B cell (primary cell): ENCODE measurements around the gene FYCO1. TPM values are rescaled to one million over a fixed set of nuclear protein-coding genes. Genes with fewer than 3 reads are reported as not detected.

ENCODE experiments used
- ATAC-seq: fragments of 200-7000 bp; cut with Tn5 transposase; one replicate; pipeline ENCODE4 v1.10.0; 2021; ENCODE audit warnings: low read depth, mild to moderate bottlenecking, moderate number of reproducible peaks, moderate library complexity
- CTCF ChIA-PET: fragments of 350-600 bp; sonication (Branson Sonifier 250); formaldehyde crosslinking; loops from one replicate; lab custom pipeline; 2021; ENCODE audit warnings: antibody characterized with exemption, inconsistent platforms; lab: Charles Lee
- POLR2A ChIA-PET: fragments of 350-600 bp; sonication (Branson Sonifier 250); formaldehyde crosslinking; loops from one replicate; lab custom pipeline; 2021; ENCODE audit warnings: antibody characterized with exemption; lab: Charles Lee
- DNase-seq: peaks from one replicate; pipeline ENCODE4 v3.0.0; 2013
- H2AFZ ChIP-seq: 2 replicates; pipeline ENCODE4 v1.6.1; 2012; ENCODE audit warnings: mild to moderate bottlenecking, low read depth, low read length; ENCODE audit not compliant: insufficient read depth, poor library complexity, severe bottlenecking
- H3K27ac ChIP-seq, 2 donors: 1 replicate in 1 of 2; 2 replicates in 1 of 2; pipeline ENCODE4 v1.5.1; 2012 to 2013; ENCODE audit warnings: low read length in 2 of 2, mild to moderate bottlenecking in 2 of 2, moderate library complexity in 1 of 2
- H3K27me3 ChIP-seq, 4 experiments: fragments of 200-600 bp in 1 of 4; sonication (generic) in 1 of 4; replicated peaks in 1 of 4; 1 replicate in 2 of 4; 2 replicates in 2 of 4; pipeline versions ENCODE4 v1.6.1 to v1.7.0; 2013 to 2016; ENCODE audit warnings: low read length in 3 of 4, mild to moderate bottlenecking in 2 of 4, mixed read lengths in 1 of 4, moderate library complexity in 1 of 4; ENCODE audit not compliant: insufficient read depth in 4 of 4, control insufficient read depth in 3 of 4; ENCODE audit errors: control extremely low read depth in 1 of 4
- H3K36me3 ChIP-seq, 2 experiments: replicated peaks in 1 of 2; 1 replicate in 1 of 2; 2 replicates in 1 of 2; pipeline versions ENCODE4 v1.6.1 to v1.7.1; 2013; ENCODE audit warnings: low read length in 1 of 2; ENCODE audit not compliant: insufficient read depth in 2 of 2, control insufficient read depth in 1 of 2; ENCODE audit errors: control extremely low read depth in 1 of 2, extremely low read depth in 1 of 2
- H3K4me1 ChIP-seq, 2 donors: fragments of 200-600 bp in 1 of 2; sonication (generic) in 1 of 2; 1 replicate in 1 of 2; 2 replicates in 1 of 2; pipeline versions ENCODE4 v1.5.1 to v1.6.1; 2013 to 2017; ENCODE audit warnings: low read length in 2 of 2; ENCODE audit not compliant: control insufficient read depth in 2 of 2, insufficient read depth in 2 of 2
- H3K4me2 ChIP-seq: replicated peaks from 2 replicates; pipeline ENCODE3; 2012; ENCODE audit warnings: mild to moderate bottlenecking, low read depth, low read length; ENCODE audit not compliant: poor library complexity, severe bottlenecking
- H3K4me3 ChIP-seq, 5 experiments: fragments of 200-600 bp in 1 of 5; sonication (generic) in 1 of 5; 1 replicate in 3 of 5; 2 replicates in 2 of 5; pipeline versions ENCODE4 v1.5.1 to v1.7.0; 2011 to 2016; ENCODE audit warnings: low read length in 4 of 5, mild to moderate bottlenecking in 4 of 5, low read depth in 2 of 5, control low read depth in 1 of 5, moderate library complexity in 1 of 5; ENCODE audit not compliant: insufficient read depth in 1 of 5; ENCODE audit errors: control extremely low read depth in 1 of 5, extremely low read depth in 1 of 5
- H3K79me2 ChIP-seq: fragments of 200-600 bp; sonication (generic); one replicate; pipeline ENCODE4 v1.6.0; 2016; ENCODE audit warnings: low read length; ENCODE audit not compliant: control insufficient read depth, insufficient read depth
- H3K9ac ChIP-seq: fragments of 200-600 bp; sonication (generic); 2 replicates; pipeline ENCODE4 v1.6.1; 2017; ENCODE audit warnings: mild to moderate bottlenecking, low read length, moderate library complexity
- H3K9me3 ChIP-seq, 3 donors: one replicate each; pipeline versions ENCODE4 v1.6.1 to v1.7.1; 2013; ENCODE audit warnings: low read length in 2 of 3; ENCODE audit not compliant: control insufficient read depth in 2 of 3, insufficient read depth in 1 of 3; ENCODE audit errors: control extremely low read depth in 1 of 3
- H4K20me1 ChIP-seq: 2 replicates; pipeline ENCODE4 v1.6.0; 2012; ENCODE audit warnings: mild to moderate bottlenecking, low read length; ENCODE audit not compliant: insufficient read depth, control insufficient read depth, poor library complexity, severe bottlenecking
- H3K27ac Mint-ChIP-seq: one replicate; pipeline ENCODE4 v1.8.0; 2021; ENCODE audit warnings: mixed read lengths
- H3K27me3 Mint-ChIP-seq: one replicate; pipeline ENCODE4 v1.8.0; 2021; ENCODE audit warnings: mixed read lengths
- H3K4me1 Mint-ChIP-seq: one replicate; pipeline ENCODE4 v1.8.0; 2021; ENCODE audit warnings: mixed read lengths
- H3K4me3 Mint-ChIP-seq: one replicate; pipeline ENCODE4 v1.8.0; 2021; ENCODE audit warnings: mixed read lengths
- H3K9me3 Mint-ChIP-seq: one replicate; pipeline ENCODE4 v1.8.0; 2022; ENCODE audit warnings: mixed read lengths; ENCODE audit not compliant: insufficient read depth
- EZH2 ChIP-seq: IDR thresholded peaks from 2 replicates; pipeline ENCODE4 v1.6.1; 2012; ENCODE audit warnings: borderline replicate concordance, low read depth, mild to moderate bottlenecking, moderate library complexity, low read length; ENCODE audit not compliant: insufficient read depth, poor library complexity, severe bottlenecking
- WGBS: methylation state at CpG from one replicate; pipeline ENCODE4 v1.1.5; 2013; ENCODE audit warnings: missing lambda C conversion rate; ENCODE audit not compliant: insufficient coverage; 5-methylcytosine and 5-hydroxymethylcytosine counted together
- intact Hi-C: fragments of 100-400 bp; cut with micrococcal nuclease; formaldehyde crosslinking; loops from one replicate; pipeline ENCODE4 v1.10.0; 2022
- polyA plus RNA-seq: library from polyadenylated mRNA; depleted of rRNA; stranded (reverse); fragments of >200 nt; gene quantifications from 2 replicates; pipeline ENCODE4 v1.2.3, GENCODE V29; 2012
- total RNA-seq, 2 donors: library from RNA; stranded (reverse); fragments of 120-200 nt in 1 of 2; gene quantifications; 1 replicate in 1 of 2; 2 replicates in 1 of 2; pipeline versions ENCODE4 v1.2.3 to v1.2.4, GENCODE V29; 2013 to 2022
- TF ChIP-seq, protein P1 (sequence below): fragments of 200-600 bp; IDR thresholded peaks from one replicate; pipeline ENCODE4 v1.8.0; 2022; ENCODE audit warnings: antibody characterized with exemption, mild to moderate bottlenecking

The FYCO1 gene
- total and polyA plus RNA-seq, 2 donors (not counting 1 experiment from before 2014, with no cell fraction given), result 5.4 to 16.7 TPM

DNA sequence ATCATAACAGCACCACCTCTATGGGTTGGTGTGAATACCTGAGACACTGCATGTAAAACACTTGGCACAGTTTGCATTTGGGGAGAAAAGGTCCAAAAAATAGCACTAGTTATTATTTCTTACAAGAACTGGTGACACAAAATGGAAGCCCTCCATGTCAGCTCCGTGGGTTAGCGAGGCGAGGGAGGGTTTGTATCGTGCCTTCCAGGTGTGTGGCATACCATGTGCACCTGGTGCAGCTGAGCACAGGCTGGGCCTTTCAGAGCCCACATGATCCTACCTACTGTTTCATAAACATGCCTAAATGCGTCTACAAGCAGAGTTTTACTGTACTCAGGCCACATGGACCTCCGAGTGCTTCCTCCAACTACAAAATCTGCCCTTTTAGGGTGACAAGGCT is 46.7 kb downstream of the FYCO1 start:
- H3K9me3 Mint-ChIP-seq, result no peaks in the 10 kb centered on the region
- H3K4me1 Mint-ChIP-seq, result no peaks in the 10 kb centered on the region
- H3K27ac ChIP-seq, result no peak overlapping the region
- DNase-seq, result no peak
- no peaks in the 10 kb centered on the region for H3K4me1 ChIP-seq
- no peaks in the 10 kb centered on the region for H3K27me3 Mint-ChIP-seq
- H3K4me2 ChIP-seq, result no peak overlapping the region
- ChIA-PET CTCF (no interaction called here), POLR2A (no interaction called here)
- no peaks in the 10 kb centered on the region for H3K79me2 ChIP-seq
- intact Hi-C loops, result no loop called here
- 97% methylated on average over 6 of the region's 6 CpGs for whole genome bisulfite sequencing
- no peak for ATAC-seq
- H3K27ac Mint-ChIP-seq, result no peak overlapping the region
- no peak overlapping the region for H3K4me3 ChIP-seq
- H2AFZ ChIP-seq, result no peak overlapping the region
- H4K20me1 ChIP-seq, result no peaks in the 10 kb centered on the region
- TF ChIP-seq, protein P1, sequence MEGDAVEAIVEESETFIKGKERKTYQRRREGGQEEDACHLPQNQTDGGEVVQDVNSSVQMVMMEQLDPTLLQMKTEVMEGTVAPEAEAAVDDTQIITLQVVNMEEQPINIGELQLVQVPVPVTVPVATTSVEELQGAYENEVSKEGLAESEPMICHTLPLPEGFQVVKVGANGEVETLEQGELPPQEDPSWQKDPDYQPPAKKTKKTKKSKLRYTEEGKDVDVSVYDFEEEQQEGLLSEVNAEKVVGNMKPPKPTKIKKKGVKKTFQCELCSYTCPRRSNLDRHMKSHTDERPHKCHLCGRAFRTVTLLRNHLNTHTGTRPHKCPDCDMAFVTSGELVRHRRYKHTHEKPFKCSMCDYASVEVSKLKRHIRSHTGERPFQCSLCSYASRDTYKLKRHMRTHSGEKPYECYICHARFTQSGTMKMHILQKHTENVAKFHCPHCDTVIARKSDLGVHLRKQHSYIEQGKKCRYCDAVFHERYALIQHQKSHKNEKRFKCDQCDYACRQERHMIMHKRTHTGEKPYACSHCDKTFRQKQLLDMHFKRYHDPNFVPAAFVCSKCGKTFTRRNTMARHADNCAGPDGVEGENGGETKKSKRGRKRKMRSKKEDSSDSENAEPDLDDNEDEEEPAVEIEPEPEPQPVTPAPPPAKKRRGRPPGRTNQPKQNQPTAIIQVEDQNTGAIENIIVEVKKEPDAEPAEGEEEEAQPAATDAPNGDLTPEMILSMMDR, result no peak
- TF ChIP-seq EZH2, result no peak
- peaks cover 4 to 83% of the 10 kb centered on the region in 2 experiments for H3K36me3 ChIP-seq
- H3K9ac ChIP-seq, result no peak overlapping the region
- no peaks in the 10 kb centered on the region for H3K9me3 ChIP-seq
- no peaks in the 10 kb centered on the region for H3K27me3 ChIP-seq
- H3K4me3 Mint-ChIP-seq, result no peak overlapping the region

DNA sequence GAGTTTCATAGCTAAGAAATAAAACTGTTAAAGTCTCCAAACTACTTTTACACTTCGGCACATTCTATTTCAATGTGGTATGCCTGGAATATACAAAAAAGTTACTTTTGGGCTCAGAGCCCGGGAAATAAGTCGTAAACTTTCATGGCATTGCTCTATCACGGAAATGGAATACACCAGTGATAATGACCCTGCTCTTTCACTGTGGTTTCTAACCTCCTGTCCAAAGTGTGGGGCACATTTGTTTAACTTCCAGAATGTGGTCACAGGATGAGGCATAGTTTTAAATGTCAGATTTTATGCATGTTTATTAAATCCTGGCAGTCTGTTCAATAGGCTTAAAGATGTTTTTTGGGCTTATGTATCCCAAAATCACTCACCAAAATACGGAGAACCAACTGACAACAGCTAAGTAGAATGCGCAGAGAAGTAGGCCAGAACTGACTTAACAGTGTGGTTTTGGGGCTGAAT is 47.3 kb downstream of the FYCO1 start:
- ChIA-PET POLR2A (no interaction called here), CTCF (interaction anchor here (1.6 to 2.3 kb wide), 2 partner anchors 10 to 14 kb away, joined by 3 to 6 read pairs; no protein-coding TSS in a partner anchor)
- Histone ChIP-seq H3K9ac (no peak overlapping the region), H3K4me3 (no peak overlapping the region), H3K4me1 (no peaks in the 10 kb centered on the region), H3K79me2 (no peaks in the 10 kb centered on the region), H3K27ac (no peak overlapping the region), H3K4me2 (no peak overlapping the region), H3K9me3 (no peaks in the 10 kb centered on the region), H3K27me3 (no peaks in the 10 kb centered on the region), H3K36me3 (peaks cover 4 to 77% of the 10 kb centered on the region in 2 experiments), H2AFZ (no peak overlapping the region), H4K20me1 (no peaks in the 10 kb centered on the region)
- H3K27ac Mint-ChIP-seq, result no peak overlapping the region
- DNase-seq, result no peak
- intact Hi-C loops, result no loop called here
- H3K4me3 Mint-ChIP-seq, result no peak overlapping the region
- 76% methylated on average over 5 of the region's 6 CpGs for WGBS
- H3K9me3 Mint-ChIP-seq, result no peaks in the 10 kb centered on the region
- H3K4me1 Mint-ChIP-seq, result no peaks in the 10 kb centered on the region
- no peak for TF ChIP-seq EZH2
- TF ChIP-seq, protein P1, result no peak
- no peak for ATAC-seq
- H3K27me3 Mint-ChIP-seq, result no peaks in the 10 kb centered on the region
